AML-193 (cell line): ENCODE results near the gene DUSP23.

Experiments used
- DNase-seq, 2 experiments: peaks; one replicate each; lab custom pipeline; 2025; lab: John Stamatoyannopoulos, UW

Gene DUSP23

GRCh38 chr1:159828581-159829272 lies 48.0 kb downstream of the DUSP23 start:
- DNase-seq, result no peak

GRCh38 chr1:159829273-159829634 lies 48.5 kb downstream of the DUSP23 start:
- peak; percentile 59 to 77 for DNase-seq

GRCh38 chr1:159829822-159830465 lies 49.2 kb downstream of the DUSP23 start:
- DNase-seq, result no peak

DNA sequence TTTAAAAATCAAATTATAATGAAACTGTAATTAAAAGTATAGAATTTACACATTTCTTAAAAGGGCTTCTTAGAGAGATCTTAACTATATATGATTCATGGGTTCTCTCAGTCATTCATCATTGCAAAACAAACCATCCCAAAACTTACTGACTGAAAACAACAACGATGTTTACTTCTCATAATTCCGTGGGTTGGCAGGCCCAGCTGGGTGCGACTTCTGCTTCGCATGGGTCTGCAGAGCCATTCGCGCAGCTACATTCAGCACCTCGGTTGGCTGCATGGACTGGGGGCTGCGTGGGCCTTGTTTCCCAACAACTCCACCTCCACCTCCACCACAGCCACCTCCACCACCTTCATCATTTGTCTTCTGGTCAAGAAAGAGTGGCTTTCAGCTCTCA lies 50.0 kb downstream of the DUSP23 start:
- no peak for DNase-seq

GRCh38 chr1:159831412-159832141 lies 50.8 kb downstream of the DUSP23 start:
- DNase-seq, result no peak
